Epithelial cell of esophagus (primary cell): ENCODE results near the gene GRIK2.
"Not testable (repeated sequence)": the region's sequence is repeated elsewhere in the genome, so short reads cannot be mapped to it uniquely, and the experiment has no call there.

Experiments
- DNase-seq: peaks from one replicate; pipeline ENCODE4 v3.0.0; 2010; ENCODE audit warnings: low read depth
- H3K4me3 ChIP-seq: 2 replicates; pipeline ENCODE4 v1.5.1; 2011; ENCODE audit warnings: mild to moderate bottlenecking, low read length, control low read depth
- TF ChIP-seq, protein P1 (sequence below): IDR thresholded peaks from 2 replicates; pipeline ENCODE4 v1.5.1; 2011; ENCODE audit warnings: low read depth, mild to moderate bottlenecking, low read length, control low read depth, inconsistent platforms; ENCODE audit not compliant: insufficient read depth; ENCODE audit errors: missing control alignments

Gene GRIK2

DNA sequence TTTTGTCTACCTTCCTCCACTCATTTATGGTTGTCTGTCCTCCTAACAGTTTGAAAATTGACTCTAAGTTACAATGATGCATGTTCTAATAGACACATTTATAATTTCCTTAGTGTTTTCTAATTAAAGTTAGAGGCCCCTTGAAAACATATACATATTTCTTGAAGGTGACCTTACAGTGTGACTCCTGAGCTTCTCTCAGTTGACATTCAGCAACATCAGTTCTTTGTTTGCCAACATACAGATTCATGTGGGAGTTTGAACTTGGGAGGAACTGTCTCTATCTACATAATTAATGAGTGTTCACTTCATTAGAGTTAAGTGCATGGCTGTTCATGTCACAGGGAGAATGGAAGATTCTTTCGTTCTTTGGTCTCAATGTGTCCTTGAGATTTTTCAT lies 658.2 kb downstream of the GRIK2 start:
- TF ChIP-seq, protein P1, sequence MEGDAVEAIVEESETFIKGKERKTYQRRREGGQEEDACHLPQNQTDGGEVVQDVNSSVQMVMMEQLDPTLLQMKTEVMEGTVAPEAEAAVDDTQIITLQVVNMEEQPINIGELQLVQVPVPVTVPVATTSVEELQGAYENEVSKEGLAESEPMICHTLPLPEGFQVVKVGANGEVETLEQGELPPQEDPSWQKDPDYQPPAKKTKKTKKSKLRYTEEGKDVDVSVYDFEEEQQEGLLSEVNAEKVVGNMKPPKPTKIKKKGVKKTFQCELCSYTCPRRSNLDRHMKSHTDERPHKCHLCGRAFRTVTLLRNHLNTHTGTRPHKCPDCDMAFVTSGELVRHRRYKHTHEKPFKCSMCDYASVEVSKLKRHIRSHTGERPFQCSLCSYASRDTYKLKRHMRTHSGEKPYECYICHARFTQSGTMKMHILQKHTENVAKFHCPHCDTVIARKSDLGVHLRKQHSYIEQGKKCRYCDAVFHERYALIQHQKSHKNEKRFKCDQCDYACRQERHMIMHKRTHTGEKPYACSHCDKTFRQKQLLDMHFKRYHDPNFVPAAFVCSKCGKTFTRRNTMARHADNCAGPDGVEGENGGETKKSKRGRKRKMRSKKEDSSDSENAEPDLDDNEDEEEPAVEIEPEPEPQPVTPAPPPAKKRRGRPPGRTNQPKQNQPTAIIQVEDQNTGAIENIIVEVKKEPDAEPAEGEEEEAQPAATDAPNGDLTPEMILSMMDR = no peak
- DNase-seq = no peak

DNA sequence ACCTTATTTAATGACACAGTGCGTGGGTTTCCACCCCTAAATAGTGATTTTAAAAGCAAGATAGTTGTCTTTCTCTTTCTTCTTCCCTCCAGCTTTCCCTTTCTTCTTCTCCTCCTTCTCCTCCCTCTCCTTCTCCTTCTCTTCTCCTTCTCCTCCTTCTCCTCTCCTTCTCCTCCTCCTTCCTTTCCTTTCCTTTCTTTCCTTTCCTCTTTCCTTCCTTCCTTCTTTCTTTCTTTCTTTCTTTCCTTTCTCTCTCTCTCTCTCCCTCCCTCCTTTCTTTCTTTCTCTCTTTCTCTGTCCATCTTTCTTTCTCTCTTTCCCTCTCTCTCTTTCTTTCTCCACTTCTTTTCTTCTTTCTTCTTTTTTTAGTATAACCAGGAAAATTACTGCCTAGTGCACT lies 670.6 kb downstream of the GRIK2 start:
- TF ChIP-seq, protein P1 = no peak
- H3K4me3 ChIP-seq = no peak overlapping the region
- no peak for DNase-seq

More for the DNA sequence above, 658.2 kb downstream of the GRIK2 start:
- no peak overlapping the region for H3K4me3 ChIP-seq

GRCh38 chr6:102066301-102066700 lies 672.8 kb downstream of the GRIK2 start:
- DNase-seq = no peak
- TF ChIP-seq, protein P1 = no peak
- H3K4me3 ChIP-seq = no peak overlapping the region

- no peak for DNase-seq
- no peak overlapping the region for H3K4me3 ChIP-seq
- TF ChIP-seq, protein P1 = no peak
Observed at GRCh38 chr6:102068349-102068929, 674.9 kb downstream of the GRIK2 start.

DNA sequence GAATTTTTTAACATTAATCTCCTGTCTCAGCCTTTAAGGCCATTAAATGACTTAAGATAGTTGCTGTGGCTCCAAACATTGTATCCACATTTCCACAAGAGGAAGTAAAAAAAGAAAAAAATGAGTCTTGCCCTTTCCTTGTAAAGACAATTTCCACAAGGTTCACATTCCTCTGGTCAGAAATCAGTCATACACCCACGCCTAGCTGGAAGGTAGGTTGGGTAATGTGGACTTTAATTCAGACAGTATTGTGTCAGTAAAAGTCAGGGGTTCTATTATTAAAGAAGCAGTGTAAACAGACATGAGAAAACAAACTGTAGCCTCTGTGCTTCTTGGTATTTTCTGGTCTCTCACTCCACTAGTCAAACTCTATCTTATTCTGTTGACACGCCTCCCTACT lies 682.0 kb downstream of the GRIK2 start:
- TF ChIP-seq, protein P1 = no peak
- DNase-seq = peak; percentile 54
- no peak overlapping the region for H3K4me3 ChIP-seq

DNA sequence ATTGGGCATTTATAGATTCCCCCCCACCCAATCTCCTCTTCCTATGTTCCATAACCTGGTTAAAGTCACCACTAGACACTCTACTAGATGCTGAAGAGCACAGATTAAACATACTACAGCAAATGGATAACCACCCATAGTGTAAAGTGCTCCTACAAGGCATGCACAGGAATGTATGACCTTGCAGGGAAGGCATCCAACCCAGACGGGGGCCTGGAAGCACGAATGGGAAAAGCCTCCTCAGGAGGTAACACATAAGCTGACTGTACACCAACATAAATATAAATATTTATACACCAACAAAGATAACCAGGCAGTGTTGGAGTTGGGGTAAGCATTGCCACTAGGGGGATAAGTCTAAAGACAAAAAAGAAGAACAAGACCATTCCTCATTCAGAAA lies 691.7 kb downstream of the GRIK2 start:
- H3K4me3 ChIP-seq = no peak overlapping the region
- no peak for DNase-seq
- TF ChIP-seq, protein P1 = no peak

GRCh38 chr6:102088160-102088559 lies 694.7 kb downstream of the GRIK2 start:
- not testable (repeated sequence) for DNase-seq, H3K4me3 ChIP-seq

GRCh38 chr6:102114402-102114801 lies 720.9 kb downstream of the GRIK2 start:
- DNase-seq = peak; percentile 63
- TF ChIP-seq, protein P1 = peak; percentile 63
- H3K4me3 ChIP-seq = no peak overlapping the region
